GM21381 (cell line): Measurements from ENCODE around the gene RPL14.
"Not testable (repeated sequence)": the region's sequence is repeated elsewhere in the genome, so short reads cannot be mapped to it uniquely, and the experiment has no call there.

Source experiments
- ATAC-seq: cut with Tn5 transposase; IDR thresholded peaks from one replicate; pipeline ENCODE4 v1.9.1; 2021; ENCODE audit warnings: mild to moderate bottlenecking, moderate library complexity; ENCODE audit not compliant: unreplicated experiment

Gene RPL14

DNA sequence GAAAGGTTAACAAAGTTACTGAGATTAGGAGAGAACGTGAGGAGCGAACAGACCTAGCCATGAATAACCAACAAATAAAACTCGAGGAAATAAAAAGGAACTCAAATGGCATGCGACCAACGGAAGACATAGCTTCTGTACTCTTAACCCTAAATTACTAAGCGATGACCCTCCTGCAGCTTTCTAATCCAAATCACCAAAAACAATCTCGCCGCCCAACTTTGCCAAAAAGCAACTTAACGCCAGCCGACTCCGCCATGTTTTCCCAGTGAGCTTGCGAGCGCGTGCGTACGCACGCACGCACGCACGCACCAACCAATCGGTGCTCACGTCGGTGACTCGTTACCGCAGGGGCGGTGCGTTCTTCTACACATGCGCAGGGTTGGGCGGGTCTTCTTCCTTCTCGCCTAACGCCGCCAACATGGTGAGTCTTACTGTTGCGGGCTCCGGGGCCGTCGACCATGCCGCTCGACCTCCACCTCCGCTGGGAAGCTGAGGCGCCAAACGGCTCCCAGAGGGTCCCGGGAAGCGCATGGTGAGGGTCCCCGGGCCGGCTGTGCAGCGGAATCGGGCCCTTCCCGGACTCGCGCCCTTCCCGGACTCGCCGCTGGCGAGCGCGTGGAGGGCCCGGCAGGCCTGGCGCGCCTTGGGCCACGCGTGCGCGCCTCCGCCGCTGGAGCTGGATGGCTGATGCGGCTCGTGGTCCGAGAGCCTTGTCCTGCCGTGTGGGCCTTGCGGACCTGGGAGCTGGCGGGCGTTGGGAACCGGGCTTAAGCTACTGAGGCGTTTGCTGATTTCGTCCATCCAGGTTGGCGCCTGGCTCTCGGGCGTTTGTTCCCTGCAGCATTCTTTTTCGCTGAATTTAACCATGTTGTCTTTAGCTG lies at the start of gene RPL14:
TSS of gene RPL14 (plus strand) at position 400 of the 884 bp plus-strand sequence. CDS start at position 533, 133 bp downstream.
- peak; percentile 59 for ATAC-seq

DNA sequence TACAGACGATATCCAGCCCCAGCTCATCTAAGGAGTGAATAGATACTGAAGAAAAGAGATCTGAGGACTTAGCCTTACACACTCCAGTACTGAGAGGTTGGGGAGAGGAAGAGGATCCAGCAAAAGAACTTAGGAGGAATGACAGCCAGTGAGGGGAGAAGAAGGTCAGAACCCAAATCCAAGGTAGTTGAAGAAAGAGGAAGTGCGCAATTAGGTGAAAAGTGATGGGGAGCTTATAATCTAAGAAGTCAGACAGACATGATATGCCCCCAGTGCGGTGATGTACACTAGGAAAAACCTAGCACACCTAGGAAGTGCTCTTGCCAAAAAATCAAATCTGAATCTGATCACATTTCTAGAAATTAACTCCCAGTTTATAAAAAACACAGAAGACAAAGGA lies 49.5 kb upstream of the RPL14 start:
- ATAC-seq, result no peak

DNA sequence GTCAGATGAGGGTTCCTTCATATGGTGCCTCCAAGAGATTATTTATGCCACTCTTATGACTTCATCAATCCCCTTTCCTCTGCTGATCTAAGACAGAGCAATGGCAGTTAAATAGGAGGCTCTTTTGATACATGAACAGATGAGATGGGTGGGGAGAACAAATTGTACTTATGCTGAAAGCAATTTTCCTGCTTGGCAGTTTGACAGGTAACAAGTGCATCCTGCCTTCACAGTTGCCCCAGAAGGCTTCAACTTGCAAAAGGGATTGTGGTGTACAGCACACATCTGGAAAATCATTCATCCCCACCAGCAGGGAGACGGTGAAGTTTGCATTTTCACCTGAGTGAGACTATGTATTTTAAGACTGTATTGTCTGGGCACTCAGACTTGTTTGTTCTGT lies 42.9 kb upstream of the RPL14 start:
- no peak for ATAC-seq

DNA sequence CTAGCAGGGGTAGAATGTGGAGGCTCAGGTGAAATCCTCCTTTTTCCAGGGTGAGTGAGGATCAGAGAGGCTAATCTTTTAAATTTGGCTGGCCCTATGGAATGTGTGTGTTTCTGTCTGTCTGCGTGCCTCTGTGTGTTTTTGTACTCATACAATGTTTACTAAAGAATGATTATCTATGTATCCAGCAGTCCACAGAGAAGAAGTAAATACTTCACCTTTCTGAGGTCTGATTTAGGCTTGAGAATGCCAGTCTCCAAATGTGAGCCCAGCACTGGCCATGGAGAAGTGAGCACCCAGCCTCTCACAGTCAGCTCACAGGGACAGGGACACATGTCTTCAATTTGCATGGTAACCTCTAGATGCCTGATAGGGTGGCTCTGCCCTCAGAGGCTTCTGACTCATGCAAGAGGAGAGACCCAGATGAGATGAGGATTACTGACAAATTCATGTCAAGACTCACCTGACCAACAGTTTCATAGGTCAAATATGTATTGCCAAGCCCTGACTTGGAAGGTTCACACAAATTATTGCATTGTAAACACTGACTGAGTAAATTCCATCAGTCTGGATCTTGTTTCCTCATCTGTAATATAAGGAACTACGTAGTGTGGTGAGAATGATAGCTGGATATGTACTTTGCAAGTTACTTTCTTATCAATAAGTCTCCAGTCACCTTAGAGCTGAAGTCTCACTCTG lies 39.1 kb upstream of the RPL14 start:
- ATAC-seq, result no peak

DNA sequence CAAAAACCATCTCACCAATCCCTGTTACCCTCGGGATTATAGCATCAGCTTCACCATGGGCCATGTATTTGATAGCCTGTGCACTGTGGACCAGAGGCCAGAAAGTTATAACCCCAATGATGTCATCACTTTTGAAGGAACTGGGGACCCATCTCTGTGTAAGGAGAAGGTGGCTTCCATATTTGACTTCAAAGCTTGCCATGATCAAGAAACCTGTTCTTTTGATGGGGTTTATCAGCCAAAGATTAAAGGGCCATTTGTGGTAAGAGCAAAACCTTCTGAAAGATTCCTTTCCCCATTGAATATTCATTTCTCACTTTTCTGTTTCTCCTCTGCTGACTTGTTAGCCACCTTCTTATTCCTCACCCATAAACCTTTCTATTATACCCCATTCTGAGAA lies 34.3 kb upstream of the RPL14 start:
- no peak for ATAC-seq

DNA sequence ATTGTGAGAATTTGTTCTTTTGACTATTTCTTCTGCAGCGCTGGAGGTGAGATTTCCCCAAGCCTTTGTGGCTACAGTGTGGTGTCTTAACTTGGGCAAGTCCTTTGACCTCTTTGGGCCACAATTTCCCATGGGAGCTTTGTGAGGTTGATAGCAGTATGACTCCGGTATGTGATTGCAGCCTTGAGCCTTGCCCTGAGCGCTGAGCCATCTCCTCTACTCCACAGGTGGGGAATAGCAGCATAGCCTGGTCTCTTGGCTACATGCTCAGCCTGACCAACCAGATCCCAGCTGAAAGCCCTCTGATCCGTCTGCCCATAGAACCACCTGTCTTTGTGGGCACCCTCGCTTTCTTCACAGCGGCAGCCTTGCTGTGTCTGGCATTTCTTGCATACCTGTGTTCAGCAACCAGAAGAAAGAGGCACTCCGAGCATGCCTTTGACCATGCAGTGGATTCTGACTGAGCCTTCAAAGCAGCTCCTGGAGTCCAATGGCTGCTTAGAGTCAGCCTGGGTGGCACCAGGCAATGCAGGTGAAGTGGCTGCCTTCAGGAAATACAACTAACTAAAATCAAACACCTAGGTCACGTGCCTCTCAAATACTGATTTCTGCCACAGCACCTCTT lies 30.0 kb upstream of the RPL14 start:
- no peak for ATAC-seq

DNA sequence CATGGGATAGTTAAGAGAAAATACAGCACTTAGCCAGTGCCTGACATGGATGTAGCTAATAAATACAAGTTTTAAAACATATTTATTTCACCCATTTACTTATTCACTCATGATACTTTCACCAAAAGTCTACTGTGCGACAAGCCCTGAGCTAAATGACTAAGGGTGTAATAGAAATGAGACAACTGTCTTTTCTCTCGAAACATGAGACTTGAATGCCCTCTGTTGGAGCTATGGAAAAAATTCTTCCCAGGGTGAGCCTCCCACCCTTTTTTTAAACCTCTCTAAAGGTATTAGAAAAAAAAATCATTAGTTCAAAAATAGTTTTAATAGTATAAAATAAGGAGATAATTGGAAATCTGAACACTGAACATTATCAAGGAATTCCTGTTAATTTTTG lies 24.3 kb upstream of the RPL14 start:
- no peak for ATAC-seq

- ATAC-seq, result no peak
These were observed 19.2 kb upstream of the RPL14 start for GRCh38 chr3:40437889-40438288.

- no peak for ATAC-seq
These were observed 12.1 kb upstream of the RPL14 start for GRCh38 chr3:40445062-40445461.

- no peak for ATAC-seq
These were observed 11.3 kb upstream of the RPL14 start for GRCh38 chr3:40445880-40446279.

GRCh38 chr3:40450438-40450837 lies 6.7 kb upstream of the RPL14 start:
- no peak for ATAC-seq

DNA sequence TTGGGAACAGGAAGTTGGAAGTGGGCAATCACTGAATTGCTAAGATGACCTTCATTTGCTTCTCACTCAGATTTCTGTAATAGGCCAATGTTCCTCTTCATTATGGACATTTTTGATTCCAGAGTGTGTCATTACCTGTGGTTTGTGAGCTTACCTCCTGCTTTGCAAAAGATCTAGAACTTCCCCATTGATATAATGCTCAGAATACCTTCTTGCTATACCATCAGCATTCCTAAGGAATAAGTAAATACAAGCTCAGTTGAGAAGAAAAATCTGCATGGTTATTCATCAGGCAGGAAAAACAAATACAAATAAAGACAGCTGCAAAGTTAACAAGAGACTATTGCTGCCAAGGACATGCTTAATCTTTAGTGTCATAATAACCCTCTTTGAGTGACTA lies 5.6 kb upstream of the RPL14 start:
- ATAC-seq, result no peak

- ATAC-seq, result no peak
These were observed 5.1 kb upstream of the RPL14 start for GRCh38 chr3:40452057-40452456.

DNA sequence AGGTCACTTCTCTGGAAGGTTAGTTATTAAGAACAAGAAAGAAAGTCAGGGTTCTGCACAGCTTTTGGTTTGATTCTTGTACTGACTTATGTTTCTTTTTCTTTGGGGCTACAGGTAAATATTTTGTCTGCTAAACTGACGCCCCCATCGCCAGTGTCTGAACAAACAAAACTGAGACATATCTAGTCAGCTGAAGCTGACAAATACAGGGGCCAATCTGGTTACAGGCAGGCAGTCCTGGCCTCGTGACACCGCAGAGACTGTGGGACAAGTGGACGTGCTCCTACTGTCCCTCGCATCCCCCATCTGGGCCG lies 4.6 kb upstream of the RPL14 start:
- no peak for ATAC-seq

DNA sequence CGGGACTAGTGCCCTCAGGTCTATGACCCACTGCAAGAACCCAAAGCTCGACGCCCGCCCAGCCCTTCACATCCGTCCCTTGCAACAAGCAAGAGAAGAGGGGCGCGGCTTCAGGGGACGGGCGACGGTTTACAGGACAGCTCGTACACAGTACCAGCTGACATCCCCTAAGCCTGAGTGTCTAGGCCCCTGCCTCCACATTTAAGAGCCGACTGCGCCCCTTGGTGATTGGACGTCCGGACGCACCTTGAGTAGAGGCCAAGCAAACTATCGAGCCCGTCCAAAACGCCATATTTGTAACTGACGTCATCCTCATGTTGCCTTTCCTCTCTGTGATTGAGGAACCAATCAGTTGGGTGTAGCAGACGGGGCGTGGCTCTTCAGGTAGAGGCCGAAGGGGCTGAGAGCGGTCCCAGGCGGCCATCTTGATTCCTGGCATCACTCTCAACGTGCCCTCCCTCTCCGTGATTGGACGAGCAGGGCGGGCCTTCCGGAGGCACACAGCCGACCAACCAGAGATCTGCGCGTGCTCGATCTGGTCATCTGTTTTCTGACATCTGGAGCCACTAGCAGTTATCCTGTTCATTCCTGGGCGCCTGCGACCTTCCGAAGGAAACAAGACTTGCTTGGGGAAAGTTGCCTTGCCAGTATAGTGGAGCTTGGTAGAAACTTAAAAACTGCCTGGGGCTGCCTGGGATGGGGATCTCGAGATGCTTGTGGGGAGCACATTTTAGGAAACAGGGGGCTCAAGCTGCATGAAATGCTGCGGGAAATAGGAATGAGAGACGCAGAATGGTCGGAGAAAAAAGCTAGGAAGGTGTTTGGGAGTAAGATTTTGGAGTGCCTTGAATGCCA lies 4.0 kb upstream of the RPL14 start:
- ATAC-seq, result peak; percentile 93

DNA sequence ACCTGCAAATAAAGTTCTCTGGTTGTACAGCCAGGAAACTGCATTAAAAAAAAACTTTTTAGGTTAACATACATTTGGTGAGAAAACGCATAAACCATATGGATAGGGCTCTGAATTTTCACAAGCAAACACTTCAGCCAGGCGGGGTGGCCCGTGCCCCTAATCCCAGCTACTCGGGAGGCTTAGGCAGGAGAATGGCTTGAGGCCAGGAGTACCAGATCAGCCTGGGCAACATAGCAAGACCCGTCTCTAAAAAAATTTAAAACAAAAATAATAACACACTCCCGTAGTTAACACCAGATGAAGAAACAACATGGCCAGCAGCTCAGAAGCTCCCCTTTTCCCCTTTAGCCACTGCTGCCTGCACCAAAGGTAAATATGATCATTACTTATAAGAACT lies 3.2 kb upstream of the RPL14 start:
- ATAC-seq, result no peak

DNA sequence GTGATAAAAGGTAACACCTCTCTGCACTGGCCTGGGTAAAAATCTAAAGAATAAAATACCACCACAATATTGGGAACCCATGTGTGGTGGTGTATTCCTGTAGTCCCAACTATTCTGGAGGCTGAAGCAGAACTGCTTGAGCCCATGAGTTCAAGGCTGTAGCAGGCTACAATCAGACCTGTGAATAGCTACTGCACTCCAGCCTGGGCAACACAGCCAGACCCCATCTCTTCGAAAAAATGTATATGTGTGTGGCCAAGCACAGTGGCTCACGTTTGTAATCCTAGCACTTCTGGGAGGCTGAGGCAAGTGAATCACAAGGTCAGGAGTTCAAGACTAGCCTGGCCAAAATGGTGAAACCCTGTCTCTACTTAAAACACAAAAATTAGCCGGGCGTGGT lies 1.8 kb upstream of the RPL14 start:
- no peak for ATAC-seq

DNA sequence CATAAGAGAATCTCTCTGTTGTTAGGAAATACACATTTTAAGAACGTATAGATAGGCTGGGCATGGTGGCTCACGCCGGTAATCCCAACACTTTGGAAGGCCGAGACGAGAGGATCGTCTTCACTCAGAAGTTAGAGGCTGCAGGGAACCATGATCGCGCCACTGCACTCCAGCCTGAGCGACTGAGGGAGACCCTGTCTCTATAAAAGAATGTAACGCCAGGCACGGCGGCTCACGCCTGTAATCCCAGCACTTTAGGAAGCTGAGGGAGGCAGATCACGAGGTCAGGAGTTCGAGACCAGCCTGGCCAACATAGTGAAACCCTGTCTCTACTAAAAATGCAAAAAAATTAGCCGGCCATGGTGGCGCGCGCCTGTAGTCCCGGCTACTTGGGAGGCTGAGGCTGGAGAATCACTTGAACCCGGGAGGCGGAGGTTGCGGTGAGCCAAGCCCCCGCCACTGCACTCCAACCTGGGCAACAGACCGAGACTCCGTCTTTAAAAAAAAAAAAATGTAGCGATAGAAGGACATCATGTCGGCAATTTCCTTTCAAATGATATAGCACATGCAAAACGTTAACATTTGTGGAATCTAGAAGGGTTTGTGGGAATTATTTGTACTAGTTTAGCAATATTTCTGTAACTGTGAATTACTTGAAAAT lies 730 bp upstream of the RPL14 start:
- no peak for ATAC-seq

DNA sequence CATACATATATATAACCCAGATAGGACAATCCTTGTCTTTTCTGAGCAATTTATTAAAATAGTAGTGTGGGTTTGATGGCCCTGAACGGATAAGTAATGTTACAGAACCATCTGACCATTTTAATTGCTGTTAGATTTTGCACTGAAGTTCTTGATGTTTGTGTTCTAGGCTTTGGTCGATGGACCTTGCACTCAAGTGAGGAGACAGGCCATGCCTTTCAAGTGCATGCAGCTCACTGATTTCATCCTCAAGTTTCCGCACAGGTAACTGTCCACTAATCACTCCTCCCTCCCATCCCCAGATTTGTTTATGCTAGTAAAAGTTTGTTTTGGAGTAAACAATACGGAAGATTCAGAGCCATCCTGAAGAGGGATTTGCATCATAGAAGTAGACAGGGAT lies 1.3 kb downstream of the RPL14 start:
- ATAC-seq, result no peak

GRCh38 chr3:40460481-40460880 lies 3.3 kb downstream of the RPL14 start:
- not testable (repeated sequence) for ATAC-seq

- no peak for ATAC-seq
These were observed 4.0 kb downstream of the RPL14 start for GRCh38 chr3:40461161-40461560.
